ENCODE results near the gene RAB38.

Gene RAB38

GRCh38 chr11:88174709-88175568 is at the start of gene RAB38:
Gene RAB38, minus strand, starts transcription at chr11:88175443. Its CDS starts 59 bp downstream, at chr11:88175384.
- DNase-seq (ENCODE audit: low read depth) = peak; percentile 53

- DNase-seq (ENCODE audit: low read depth) = no peak
These were observed 38.2 kb upstream of the RAB38 start for GRCh38 chr11:88213406-88213805.

GRCh38 chr11:88212300-88212699 is 37.1 kb upstream of the RAB38 start:
- DNase-seq (ENCODE audit: low read depth) = no peak

- DNase-seq (ENCODE audit: low read depth) = no peak
These were observed 33.5 kb upstream of the RAB38 start for GRCh38 chr11:88208745-88209144.

GRCh38 chr11:88206751-88207150 is 31.5 kb upstream of the RAB38 start:
- DNase-seq (ENCODE audit: low read depth) = no peak

- no peak for DNase-seq (ENCODE audit: low read depth)
These were observed 29.1 kb upstream of the RAB38 start for GRCh38 chr11:88204353-88204752.

GRCh38 chr11:88203604-88204003 is 28.4 kb upstream of the RAB38 start:
- no peak for DNase-seq (ENCODE audit: low read depth)

GRCh38 chr11:88202498-88202897 is 27.3 kb upstream of the RAB38 start:
- DNase-seq (ENCODE audit: low read depth) = no peak

GRCh38 chr11:88196393-88196792 is 21.1 kb upstream of the RAB38 start:
- no peak for DNase-seq (ENCODE audit: low read depth)

GRCh38 chr11:88195908-88196307 is 20.7 kb upstream of the RAB38 start:
- no peak for DNase-seq (ENCODE audit: low read depth)

GRCh38 chr11:88194990-88195389 is 19.7 kb upstream of the RAB38 start:
- DNase-seq (ENCODE audit: low read depth) = no peak

- no peak for DNase-seq (ENCODE audit: low read depth)
These were observed 18.0 kb upstream of the RAB38 start for GRCh38 chr11:88193278-88193677.

GRCh38 chr11:88188932-88189253 is 13.7 kb upstream of the RAB38 start:
- DNase-seq (ENCODE audit: low read depth) = no peak

GRCh38 chr11:88188251-88188931 is 13.1 kb upstream of the RAB38 start:
- no peak for DNase-seq (ENCODE audit: low read depth)

GRCh38 chr11:88183233-88183632 is 8.0 kb upstream of the RAB38 start:
- no peak for DNase-seq (ENCODE audit: low read depth)

GRCh38 chr11:88181776-88182175 is 6.5 kb upstream of the RAB38 start:
- no peak for DNase-seq (ENCODE audit: low read depth)

- DNase-seq (ENCODE audit: low read depth) = no peak
These were observed 4.9 kb upstream of the RAB38 start for GRCh38 chr11:88179971-88180629.

- DNase-seq (ENCODE audit: low read depth) = no peak
These were observed 3.9 kb upstream of the RAB38 start for GRCh38 chr11:88179141-88179540.

- DNase-seq (ENCODE audit: low read depth) = no peak
These were observed 2.9 kb upstream of the RAB38 start for GRCh38 chr11:88178191-88178590.

GRCh38 chr11:88175569-88176075 is 379 bp upstream of the RAB38 start:
- DNase-seq (ENCODE audit: low read depth) = no peak

- DNase-seq (ENCODE audit: low read depth) = no peak
These were observed 1.3 kb downstream of the RAB38 start for GRCh38 chr11:88173956-88174355.

- no peak for DNase-seq (ENCODE audit: low read depth)
These were observed 3.3 kb downstream of the RAB38 start for GRCh38 chr11:88171982-88172381.

- DNase-seq (ENCODE audit: low read depth) = no peak
These were observed 4.6 kb downstream of the RAB38 start for GRCh38 chr11:88170673-88171072.

Data from activated T-cell treated with anti-CD3 and anti-CD28 coated beads for 24 hours (primary cell).